Activated T-helper 1 cell treated with anti-CD3 and anti-CD28 coated beads, Interleukin-12 subunit alpha, Interleukin-12 subunit beta, Interleukin-2, Interleukin-4 antibody, amounts not matched to agents 30 ng/mL and 10 ng/mL and 1 ng/mL, durations not matched to agents 14 hours and 24 hours and 36 hours (primary cell): ENCODE results near the gene FAM83C. TPM values are rescaled to one million over a fixed set of nuclear protein-coding genes. Genes with fewer than 3 reads are reported as not detected.
"Not testable (repeated sequence)": the region's sequence is repeated elsewhere in the genome, so short reads cannot be mapped to it uniquely, and the experiment has no call there.

ENCODE experiments used
- DNase-seq: peaks from one replicate; pipeline ENCODE4 v3.0.0; 2021; ENCODE audit warnings: low spot score
- H3K27ac Mint-ChIP-seq: one replicate; pipeline ENCODE4 v1.8.0; 2021; ENCODE audit warnings: mild to moderate bottlenecking, mixed read lengths
- H3K27me3 Mint-ChIP-seq: one replicate; pipeline ENCODE4 v1.8.0; 2022; ENCODE audit warnings: mild to moderate bottlenecking, moderate library complexity, mixed read lengths; ENCODE audit not compliant: insufficient read depth
- H3K36me3 Mint-ChIP-seq: one replicate; pipeline ENCODE4 v1.8.0; 2021; ENCODE audit warnings: low read depth, mixed read lengths
- H3K4me1 Mint-ChIP-seq: one replicate; pipeline ENCODE4 v1.8.0; 2021; ENCODE audit warnings: low read depth, mixed read lengths
- H3K4me3 Mint-ChIP-seq: one replicate; pipeline ENCODE4 v1.8.0; 2021; ENCODE audit warnings: mild to moderate bottlenecking, moderate library complexity, mixed read lengths
- H3K9me3 Mint-ChIP-seq: one replicate; pipeline ENCODE4 v1.8.0; 2021; ENCODE audit warnings: mixed read lengths
- intact Hi-C: fragments of 100-400 bp; cut with micrococcal nuclease; formaldehyde crosslinking; loops from one replicate; pipeline ENCODE4 v1.15.1; 2024
- total RNA-seq: library from RNA; stranded (reverse); gene quantifications from 2 replicates; pipeline ENCODE4 v1.2.3, GENCODE V29; 2022

FAM83C gene
- total RNA-seq, 1 donor from 2014 or later = not detected

- intact Hi-C loops = no loop called here
- H3K36me3 Mint-ChIP-seq = peaks cover 7% of the 10 kb centered on the region
- H3K4me3 Mint-ChIP-seq = no peak overlapping the region
- no peaks in the 10 kb centered on the region for H3K27me3 Mint-ChIP-seq
- H3K27ac Mint-ChIP-seq = no peak overlapping the region
- H3K4me1 Mint-ChIP-seq = peaks cover 15% of the 10 kb centered on the region
- no peak for DNase-seq
- H3K9me3 Mint-ChIP-seq = no peaks in the 10 kb centered on the region
These were observed 34.9 kb downstream of the FAM83C start for GRCh38 chr20:35257175-35257909.

- H3K4me3 Mint-ChIP-seq = no peak overlapping the region
- H3K4me1 Mint-ChIP-seq = peaks cover 36% of the 10 kb centered on the region
- no peaks in the 10 kb centered on the region for H3K9me3 Mint-ChIP-seq
- intact Hi-C loops = no loop called here
- DNase-seq = no peak
- no peak overlapping the region for H3K27ac Mint-ChIP-seq
- no peaks in the 10 kb centered on the region for H3K27me3 Mint-ChIP-seq
- H3K36me3 Mint-ChIP-seq = peaks cover 7% of the 10 kb centered on the region
These were observed 37.7 kb downstream of the FAM83C start for GRCh38 chr20:35254448-35254999.

GRCh38 chr20:35253010-35253409 is 39.2 kb downstream of the FAM83C start:
- Mint-ChIP-seq H3K4me1 (peaks cover 36% of the 10 kb centered on the region), H3K27me3 (no peaks in the 10 kb centered on the region)

GRCh38 chr20:35252598-35252997 is 39.6 kb downstream of the FAM83C start:
- DNase-seq, H3K27me3 Mint-ChIP-seq, H3K9me3 Mint-ChIP-seq, H3K36me3 Mint-ChIP-seq: not testable (repeated sequence)
- H3K4me1 Mint-ChIP-seq = peaks cover 36% of the 10 kb centered on the region
- H3K4me3 Mint-ChIP-seq = peak overlapping the region; percentile 47
- intact Hi-C loops = loop anchor here (1.0 kb wide), 2 partner anchors 25 kb away; no protein-coding TSS in a partner anchor
- peak overlapping the region; percentile 94 for H3K27ac Mint-ChIP-seq

More at GRCh38 chr20:35253010-35253409, 39.2 kb downstream of the FAM83C start:
- intact Hi-C loops = no loop called here
- Mint-ChIP-seq H3K4me3 (peak overlapping the region; percentile 5), H3K27ac (peak overlapping the region; percentile 67), H3K9me3 (no peaks in the 10 kb centered on the region), H3K36me3 (peaks cover 7% of the 10 kb centered on the region)
- no peak for DNase-seq

GRCh38 chr20:35252037-35252461 is 40.2 kb downstream of the FAM83C start:
- no peaks in the 10 kb centered on the region for H3K27me3 Mint-ChIP-seq
- peak overlapping the region; percentile 94 for H3K27ac Mint-ChIP-seq
- peak; percentile 62 for DNase-seq
- H3K9me3 Mint-ChIP-seq = no peaks in the 10 kb centered on the region
- intact Hi-C loops = loop anchor here (1.0 kb wide), 2 partner anchors 25 kb away; no protein-coding TSS in a partner anchor
- peaks cover 7% of the 10 kb centered on the region for H3K36me3 Mint-ChIP-seq
- peak overlapping the region; percentile 47 for H3K4me3 Mint-ChIP-seq
- peaks cover 36% of the 10 kb centered on the region for H3K4me1 Mint-ChIP-seq

GRCh38 chr20:35251613-35251940 is 40.6 kb downstream of the FAM83C start:
- Mint-ChIP-seq H3K4me3 (peak overlapping the region; percentile 47), H3K9me3 (no peaks in the 10 kb centered on the region), H3K27ac (peak overlapping the region; percentile 94), H3K36me3 (peaks cover 7% of the 10 kb centered on the region), H3K4me1 (peaks cover 36% of the 10 kb centered on the region), H3K27me3 (no peaks in the 10 kb centered on the region)
- intact Hi-C loops = no loop called here
- no peak for DNase-seq

GRCh38 chr20:35248641-35249475 is 43.4 kb downstream of the FAM83C start:
- intact Hi-C loops = no loop called here
- Mint-ChIP-seq H3K27me3 (peaks cover 2% of the 10 kb centered on the region), H3K4me1 (peaks cover 30% of the 10 kb centered on the region), H3K36me3 (no peaks in the 10 kb centered on the region), H3K27ac (no peak overlapping the region), H3K9me3 (no peaks in the 10 kb centered on the region), H3K4me3 (no peak overlapping the region)
- no peak for DNase-seq

GRCh38 chr20:35246723-35247122 is 45.5 kb downstream of the FAM83C start:
- Mint-ChIP-seq H3K36me3 (no peaks in the 10 kb centered on the region), H3K27me3 (peaks cover 2% of the 10 kb centered on the region)
- intact Hi-C loops = no loop called here

GRCh38 chr20:35243986-35244385 is 48.2 kb downstream of the FAM83C start:
- H3K36me3 Mint-ChIP-seq = no peaks in the 10 kb centered on the region
- H3K9me3 Mint-ChIP-seq = no peaks in the 10 kb centered on the region
- H3K27ac Mint-ChIP-seq = no peak overlapping the region
- H3K4me3 Mint-ChIP-seq = no peak overlapping the region
- H3K4me1 Mint-ChIP-seq = no peaks in the 10 kb centered on the region
- no peak for DNase-seq
- intact Hi-C loops = no loop called here
- H3K27me3 Mint-ChIP-seq = peaks cover 2% of the 10 kb centered on the region

More at GRCh38 chr20:35246723-35247122, 45.5 kb downstream of the FAM83C start:
- Mint-ChIP-seq H3K27ac (no peak overlapping the region), H3K4me3 (no peak overlapping the region), H3K9me3 (no peaks in the 10 kb centered on the region), H3K4me1 (peaks cover 15% of the 10 kb centered on the region)
- DNase-seq = no peak

GRCh38 chr20:35243317-35243716 is 48.9 kb downstream of the FAM83C start:
- intact Hi-C loops = no loop called here
- Mint-ChIP-seq H3K4me3 (no peak overlapping the region), H3K27me3 (peaks cover 2% of the 10 kb centered on the region), H3K9me3 (no peaks in the 10 kb centered on the region), H3K36me3 (no peaks in the 10 kb centered on the region), H3K27ac (no peak overlapping the region), H3K4me1 (peaks cover 6% of the 10 kb centered on the region)
- DNase-seq = no peak

- Mint-ChIP-seq H3K9me3 (no peaks in the 10 kb centered on the region), H3K27me3 (peaks cover 2% of the 10 kb centered on the region), H3K4me3 (no peak overlapping the region), H3K4me1 (peaks cover 10% of the 10 kb centered on the region), H3K27ac (no peak overlapping the region), H3K36me3 (no peaks in the 10 kb centered on the region)
- no peak for DNase-seq
- intact Hi-C loops = no loop called here
These were observed 51.4 kb downstream of the FAM83C start for GRCh38 chr20:35240811-35241293.

GRCh38 chr20:35240083-35240810 is 52.0 kb downstream of the FAM83C start:
- Mint-ChIP-seq H3K27me3 (peaks cover 2% of the 10 kb centered on the region), H3K36me3 (no peaks in the 10 kb centered on the region), H3K9me3 (no peaks in the 10 kb centered on the region), H3K4me3 (no peak overlapping the region), H3K4me1 (peaks cover 10% of the 10 kb centered on the region), H3K27ac (no peak overlapping the region)
- intact Hi-C loops = no loop called here
- DNase-seq = no peak
